GM23338 (cell line): ENCODE data around the gene SLC16A12.
"Not testable (repeated sequence)": the region's sequence is repeated elsewhere in the genome, so short reads cannot be mapped to it uniquely, and the experiment has no call there.

Experiments used
- CREB1 ChIP-seq: fragments of 250-450 bp; sonication (Bioruptor Pico); IDR thresholded peaks from 2 replicates; pipeline ENCODE4 v1.5.0; 2020; ENCODE audit warnings: low read depth, mild to moderate bottlenecking, moderate library complexity
- EZH2 ChIP-seq: fragments of 200-600 bp; sonication (generic); IDR thresholded peaks from one replicate; pipeline ENCODE4 v1.8.0; 2017; ENCODE audit warnings: antibody characterized with exemption, mild to moderate bottlenecking, low read depth; ENCODE audit not compliant: unreplicated experiment
- EZH2phosphoT487 ChIP-seq: fragments of 200-600 bp; sonication (generic); IDR thresholded peaks from one replicate; pipeline ENCODE4 v1.8.1; 2018; ENCODE audit warnings: antibody characterized with exemption; ENCODE audit not compliant: unreplicated experiment
- JUNB ChIP-seq: IDR thresholded peaks from one replicate; pipeline ENCODE4 v1.6.1; 2016; ENCODE audit warnings: antibody characterized with exemption; ENCODE audit not compliant: unreplicated experiment
- POLR2AphosphoS5 ChIP-seq: IDR thresholded peaks from 2 replicates; pipeline ENCODE4 v1.6.1; 2016; ENCODE audit warnings: antibody characterized with exemption, low read depth
- REST ChIP-seq: IDR thresholded peaks from one replicate; pipeline ENCODE4 v1.6.1; 2018; ENCODE audit warnings: antibody characterized with exemption; ENCODE audit not compliant: unreplicated experiment
- STAT1 ChIP-seq: IDR thresholded peaks from one replicate; pipeline ENCODE4 v1.6.1; 2016; ENCODE audit warnings: antibody characterized with exemption; ENCODE audit not compliant: unreplicated experiment
- ZNF114 ChIP-seq: fragments of 250-450 bp; sonication (Bioruptor Pico); IDR thresholded peaks from 2 replicates; pipeline ENCODE4 v1.5.0; 2020; ENCODE audit warnings: mild to moderate bottlenecking, moderate library complexity
- TF ChIP-seq, protein P1 (sequence below), 2 experiments: fragments of 200-600 bp in 1 of 2; sonication (generic) in 1 of 2; conservative IDR thresholded peaks; 2 replicates each; pipeline versions ENCODE4 v1.5.1 to v1.6.1; 2016 to 2017; ENCODE audit warnings: antibody characterized with exemption in 2 of 2, low read depth in 2 of 2, mild to moderate bottlenecking in 2 of 2, moderate library complexity in 1 of 2
- TF ChIP-seq, protein P2 (sequence below): IDR thresholded peaks from 2 replicates; pipeline ENCODE4 v1.6.1; 2016; ENCODE audit warnings: antibody characterized with exemption

- not testable (repeated sequence) for TF ChIP-seq POLR2AphosphoS5; EZH2; REST; CREB1 (CRISPR knock-in tag); EZH2phosphoT487; ZNF114 (CRISPR knock-in tag); STAT1; JUNB
- TF ChIP-seq, protein P1, sequence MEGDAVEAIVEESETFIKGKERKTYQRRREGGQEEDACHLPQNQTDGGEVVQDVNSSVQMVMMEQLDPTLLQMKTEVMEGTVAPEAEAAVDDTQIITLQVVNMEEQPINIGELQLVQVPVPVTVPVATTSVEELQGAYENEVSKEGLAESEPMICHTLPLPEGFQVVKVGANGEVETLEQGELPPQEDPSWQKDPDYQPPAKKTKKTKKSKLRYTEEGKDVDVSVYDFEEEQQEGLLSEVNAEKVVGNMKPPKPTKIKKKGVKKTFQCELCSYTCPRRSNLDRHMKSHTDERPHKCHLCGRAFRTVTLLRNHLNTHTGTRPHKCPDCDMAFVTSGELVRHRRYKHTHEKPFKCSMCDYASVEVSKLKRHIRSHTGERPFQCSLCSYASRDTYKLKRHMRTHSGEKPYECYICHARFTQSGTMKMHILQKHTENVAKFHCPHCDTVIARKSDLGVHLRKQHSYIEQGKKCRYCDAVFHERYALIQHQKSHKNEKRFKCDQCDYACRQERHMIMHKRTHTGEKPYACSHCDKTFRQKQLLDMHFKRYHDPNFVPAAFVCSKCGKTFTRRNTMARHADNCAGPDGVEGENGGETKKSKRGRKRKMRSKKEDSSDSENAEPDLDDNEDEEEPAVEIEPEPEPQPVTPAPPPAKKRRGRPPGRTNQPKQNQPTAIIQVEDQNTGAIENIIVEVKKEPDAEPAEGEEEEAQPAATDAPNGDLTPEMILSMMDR (conservative IDR thresholded peaks at IDR 0.05; ENCODE audit: low read depth in 2 of 2), result not testable (repeated sequence)
- TF ChIP-seq, protein P2, sequence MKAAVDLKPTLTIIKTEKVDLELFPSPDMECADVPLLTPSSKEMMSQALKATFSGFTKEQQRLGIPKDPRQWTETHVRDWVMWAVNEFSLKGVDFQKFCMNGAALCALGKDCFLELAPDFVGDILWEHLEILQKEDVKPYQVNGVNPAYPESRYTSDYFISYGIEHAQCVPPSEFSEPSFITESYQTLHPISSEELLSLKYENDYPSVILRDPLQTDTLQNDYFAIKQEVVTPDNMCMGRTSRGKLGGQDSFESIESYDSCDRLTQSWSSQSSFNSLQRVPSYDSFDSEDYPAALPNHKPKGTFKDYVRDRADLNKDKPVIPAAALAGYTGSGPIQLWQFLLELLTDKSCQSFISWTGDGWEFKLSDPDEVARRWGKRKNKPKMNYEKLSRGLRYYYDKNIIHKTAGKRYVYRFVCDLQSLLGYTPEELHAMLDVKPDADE, result not testable (repeated sequence)
Observed at GRCh38 chr10:89409282-89409681, 126.1 kb downstream of the SLC16A12 start.
